Activated CD4-positive, alpha-beta T cell treated with anti-CD3 and anti-CD28 coated beads, Interleukin-2, amount 50 U/mL, for 48 hours (primary cell): ENCODE measurements around the gene IL1RL2.

Experiments
- DNase-seq, 2 experiments: peaks; one replicate each; pipeline ENCODE4 v3.0.0-alpha.2; 2020

The IL1RL2 gene

GRCh38 chr2:102159295-102159694, 27.5 kb upstream of the IL1RL2 start:
- DNase-seq: no peak

GRCh38 chr2:102166189-102166845, 20.5 kb upstream of the IL1RL2 start:
- no peak for DNase-seq

GRCh38 chr2:102168026-102168771, 18.6 kb upstream of the IL1RL2 start:
- DNase-seq: no peak

- DNase-seq: no peak
Observed at GRCh38 chr2:102171946-102172345, 14.9 kb upstream of the IL1RL2 start.

DNA sequence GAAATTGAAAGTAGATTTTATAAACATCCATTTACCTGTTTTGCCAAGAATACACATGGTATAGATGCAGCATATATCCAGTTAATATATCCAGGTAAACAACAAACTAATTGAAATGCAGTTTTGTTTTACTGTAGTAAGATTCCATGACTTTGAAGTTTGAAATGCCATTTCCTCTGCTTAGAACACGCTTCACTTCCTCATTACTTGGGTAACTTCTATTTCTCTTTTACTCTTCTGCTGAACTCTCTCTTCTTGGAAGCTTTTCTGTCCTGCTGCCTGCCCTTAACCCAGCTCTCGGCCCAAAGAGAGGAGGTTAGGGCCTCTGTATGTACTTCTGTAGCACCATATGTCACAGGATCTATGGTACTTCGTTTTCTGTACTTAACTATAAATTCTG, 14.1 kb upstream of the IL1RL2 start:
- DNase-seq: no peak

- DNase-seq: no peak
Observed at GRCh38 chr2:102176172-102176571, 10.7 kb upstream of the IL1RL2 start.

DNA sequence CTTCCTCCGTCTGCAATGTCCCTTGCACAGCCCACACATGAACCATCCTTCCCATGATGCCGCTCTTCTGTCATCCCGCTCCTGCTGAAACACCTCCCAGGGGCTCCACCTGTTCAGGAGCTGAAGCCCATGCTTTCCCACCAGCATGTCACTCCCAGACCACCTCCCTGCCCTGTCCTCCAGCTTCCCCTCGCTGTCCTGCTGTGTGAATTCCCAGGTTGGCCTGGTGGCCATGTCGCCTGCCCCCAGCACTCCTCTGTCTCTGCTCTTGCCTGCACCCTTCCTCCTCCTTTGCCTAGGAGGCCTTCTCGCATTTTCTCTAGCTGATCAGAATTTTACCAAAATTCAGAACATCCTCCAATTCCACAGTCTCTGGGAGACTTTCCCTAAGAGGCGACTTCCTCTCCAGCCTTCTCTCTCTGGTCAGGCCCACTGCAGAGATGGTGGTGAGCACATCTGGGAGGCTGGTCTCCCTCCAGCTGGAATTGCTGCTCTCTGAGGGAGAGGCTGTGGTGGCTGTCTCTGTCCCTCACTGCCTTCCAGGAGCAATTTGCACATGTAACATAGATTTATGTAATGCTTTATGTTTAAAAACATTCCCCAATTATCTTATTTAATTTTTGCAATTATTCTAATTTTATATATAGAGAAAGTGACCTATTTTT, 8.9 kb upstream of the IL1RL2 start:
- no peak for DNase-seq

- DNase-seq: no peak
Observed at GRCh38 chr2:102179061-102179460, 7.8 kb upstream of the IL1RL2 start.

DNA sequence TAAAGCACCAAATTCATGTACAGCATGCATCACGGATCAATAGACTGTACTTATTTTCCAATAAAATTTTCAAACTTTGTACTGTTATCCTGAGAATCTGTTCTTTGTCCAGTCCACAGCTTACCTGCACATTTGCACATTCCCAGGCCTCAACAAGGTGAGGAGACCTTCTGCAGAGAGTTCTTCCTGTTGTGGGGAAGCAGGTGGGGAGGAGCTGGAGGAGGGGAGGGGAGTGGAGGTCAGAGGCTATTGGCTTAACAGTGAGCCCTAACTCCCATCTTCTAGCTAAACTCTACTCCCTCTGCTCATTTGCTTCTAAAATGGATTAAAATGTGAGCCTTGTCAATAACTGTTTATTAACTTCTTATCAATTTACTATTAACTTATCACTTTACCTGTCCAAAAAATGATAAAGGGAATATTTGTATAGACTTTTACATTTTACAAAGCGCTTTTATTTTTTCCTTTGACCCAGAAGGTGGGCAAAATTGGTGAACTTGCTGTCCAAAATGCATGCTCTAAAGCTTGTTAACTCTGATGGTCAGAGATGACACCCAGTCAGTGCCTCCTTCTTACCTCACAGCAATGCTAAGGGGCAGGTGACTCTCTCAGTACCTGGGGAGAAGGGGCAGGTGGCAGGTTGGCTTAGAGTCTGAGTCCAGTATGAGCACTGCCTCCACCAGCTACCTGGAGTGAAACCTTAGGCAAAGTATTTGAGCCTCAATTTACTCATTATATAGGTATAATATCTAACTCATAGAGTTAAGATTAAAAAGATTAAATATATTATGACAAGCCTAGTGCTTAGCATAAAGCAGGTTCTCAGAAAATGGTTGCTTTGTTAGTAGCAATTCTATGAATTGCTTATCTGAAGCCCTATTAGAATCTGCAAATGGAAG, 6.8 kb upstream of the IL1RL2 start:
- no peak for DNase-seq

DNA sequence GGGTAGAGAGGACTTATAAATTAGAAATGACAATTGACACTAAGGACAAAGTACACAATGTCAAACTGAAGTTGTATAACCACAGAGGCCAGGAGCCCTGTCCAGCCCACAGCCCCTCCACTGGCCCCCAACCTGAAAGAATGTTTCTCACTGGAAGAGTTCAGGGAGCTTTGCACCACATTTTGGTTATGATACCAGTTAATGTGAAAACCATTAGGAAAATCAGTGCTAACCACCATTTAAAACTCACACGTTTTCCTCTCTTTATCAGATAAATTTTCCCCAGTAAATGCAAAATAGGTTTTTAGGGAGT, 6.2 kb upstream of the IL1RL2 start:
- no peak for DNase-seq

- no peak for DNase-seq
Observed at GRCh38 chr2:102181376-102181775, 5.4 kb upstream of the IL1RL2 start.

DNA sequence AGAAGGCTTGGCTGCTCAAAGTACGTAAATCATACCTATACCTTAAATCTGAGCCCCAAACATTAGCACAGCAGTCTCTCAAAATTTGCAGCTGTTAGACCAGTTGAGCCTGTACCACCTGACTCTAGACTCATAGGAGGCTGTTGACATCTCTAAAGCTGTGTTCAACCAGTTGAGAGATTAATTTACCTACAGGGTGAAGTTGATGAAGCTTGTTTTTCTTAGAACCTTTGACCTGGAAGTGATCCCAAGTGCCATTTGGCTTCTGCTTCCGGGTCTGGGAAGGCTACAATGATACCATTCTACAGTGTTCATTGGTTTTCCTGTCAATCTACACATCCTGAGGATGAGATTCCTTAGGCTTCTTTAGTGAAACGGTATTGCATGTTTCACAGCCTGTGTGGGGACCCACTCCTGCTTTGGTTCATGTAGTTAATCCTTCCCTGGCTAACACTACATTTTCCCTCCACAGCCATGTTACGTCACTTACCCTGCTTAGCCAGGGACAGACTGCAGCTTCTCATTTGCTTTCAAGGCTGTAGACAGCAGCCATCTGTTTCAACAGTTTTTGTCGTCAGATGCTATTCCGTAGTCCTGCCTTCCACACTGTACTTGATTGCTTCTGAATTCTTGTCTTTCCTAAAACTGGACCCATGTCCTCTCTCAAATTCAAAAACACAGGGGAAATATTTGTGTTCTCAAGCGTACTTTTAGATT, 4.7 kb upstream of the IL1RL2 start:
- no peak for DNase-seq

DNA sequence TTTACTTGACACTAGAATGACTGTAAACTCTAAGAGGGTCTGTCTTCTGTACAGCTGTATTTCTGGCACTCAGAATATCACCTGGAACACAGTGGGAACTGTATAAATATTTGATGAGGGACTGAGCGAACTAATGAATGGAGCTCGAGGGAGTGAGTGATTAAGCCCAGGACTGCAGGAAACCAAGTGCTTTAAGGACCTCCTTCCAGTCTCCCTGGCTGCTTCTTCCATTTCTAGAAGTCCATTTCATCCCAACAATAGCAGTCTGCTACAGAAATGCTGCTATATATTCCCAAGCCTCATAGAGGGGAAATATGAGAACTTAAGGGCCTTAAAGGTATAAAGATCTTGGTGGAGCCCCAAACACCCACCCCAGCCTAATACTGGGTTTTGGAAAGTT, 2.8 kb upstream of the IL1RL2 start:
- no peak for DNase-seq

- DNase-seq: no peak
Observed at GRCh38 chr2:102184568-102184967, 2.3 kb upstream of the IL1RL2 start.

GRCh38 chr2:102185347-102185746, 1.5 kb upstream of the IL1RL2 start:
- peak; percentile 26 to 30 for DNase-seq

DNA sequence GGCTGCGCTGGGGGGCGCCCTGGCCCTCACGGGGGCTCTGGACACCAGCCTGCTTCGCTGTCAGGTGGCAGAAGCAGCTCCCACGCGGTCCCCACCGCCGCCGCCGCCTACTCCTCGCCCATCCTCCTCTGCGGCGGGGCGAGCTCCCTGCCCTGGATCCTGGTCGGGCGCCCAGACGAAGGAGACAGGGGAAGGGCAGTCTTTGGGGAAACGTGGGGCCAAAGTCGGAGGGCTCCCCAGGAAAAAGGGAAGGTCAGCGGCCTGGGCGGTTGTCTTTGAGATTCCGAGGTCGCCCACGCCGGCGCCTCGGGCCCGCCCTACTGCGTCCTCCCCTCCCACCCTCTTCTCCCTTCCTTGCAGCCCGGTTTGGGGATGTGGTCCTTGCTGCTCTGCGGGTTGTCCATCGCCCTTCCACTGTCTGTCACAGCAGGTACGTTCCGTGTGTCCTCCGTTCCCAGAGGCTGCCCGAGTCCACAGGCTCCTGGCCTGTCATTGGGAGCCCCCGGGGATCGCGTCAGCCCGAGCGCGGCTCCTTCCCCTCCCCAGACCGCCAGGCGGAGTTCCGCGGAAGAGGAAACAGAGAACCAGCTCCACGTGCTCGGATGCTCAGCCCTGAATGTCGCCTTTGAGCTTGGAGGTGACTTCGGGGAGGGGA, 800 bp downstream of the IL1RL2 start:
- peak; percentile 52 to 62 for DNase-seq

- DNase-seq: no peak
Observed at GRCh38 chr2:102190430-102191107, 3.7 kb downstream of the IL1RL2 start.

DNA sequence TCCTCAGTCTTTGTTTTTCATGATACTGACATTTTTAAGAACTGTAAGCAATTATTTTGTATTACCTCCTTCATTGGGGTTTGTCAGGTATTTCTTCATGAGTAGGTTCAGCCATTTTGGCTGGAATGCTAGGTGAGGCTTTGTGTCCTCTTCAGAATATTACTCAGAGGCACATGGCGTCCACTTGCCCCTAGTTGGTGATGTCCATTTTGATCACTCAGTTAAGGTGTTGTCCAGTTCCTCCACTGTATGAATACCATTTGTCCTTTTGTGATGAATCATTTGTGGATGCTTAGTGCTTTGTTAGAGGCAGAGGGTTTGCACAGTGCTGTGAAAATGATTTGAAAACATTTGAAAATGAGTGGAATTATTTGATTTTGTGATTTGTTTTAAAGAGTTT, 4.7 kb downstream of the IL1RL2 start:
- DNase-seq: no peak

- no peak for DNase-seq
Observed at GRCh38 chr2:102193074-102193473, 6.3 kb downstream of the IL1RL2 start.

GRCh38 chr2:102194609-102195268, 7.9 kb downstream of the IL1RL2 start:
- DNase-seq: no peak
